GM19395 (cell line): Measurements from ENCODE around the gene RAB12.
A peak's percentile ranks its signal among the peaks of the same experiment; 100 is the strongest.
"Not testable (repeated sequence)": the region's sequence is repeated elsewhere in the genome, so short reads cannot be mapped to it uniquely, and the experiment has no call there.

Experiments
- ATAC-seq: cut with Tn5 transposase; IDR thresholded peaks from one replicate; pipeline ENCODE4 v1.9.1; 2021; ENCODE audit warnings: mild to moderate bottlenecking, moderate library complexity; ENCODE audit not compliant: unreplicated experiment

Gene RAB12

DNA sequence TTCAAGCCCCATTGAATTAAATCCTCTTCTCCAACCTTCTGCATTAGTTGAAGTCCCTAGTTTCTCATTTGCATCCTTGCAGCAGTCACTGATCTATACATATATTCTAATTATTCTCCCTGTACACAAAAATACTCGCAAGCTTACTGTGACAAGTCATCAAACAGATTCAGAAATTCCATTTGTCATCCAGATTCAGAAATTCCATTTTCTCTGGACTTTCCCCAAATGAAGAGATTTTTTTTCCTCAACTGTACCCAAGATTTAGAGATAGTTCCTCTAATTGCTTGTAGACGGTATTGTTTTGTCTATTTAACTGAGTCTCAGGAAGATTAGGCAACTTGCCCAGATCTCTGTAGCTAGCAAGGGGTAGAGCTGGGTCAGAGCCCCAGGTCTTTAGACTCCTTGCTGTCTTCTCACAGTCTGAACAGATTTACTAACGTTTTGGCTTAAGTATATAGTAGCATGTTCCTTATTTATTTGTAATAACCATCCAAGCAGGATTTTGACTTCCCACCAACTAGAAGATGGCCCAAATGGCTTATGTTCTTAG lies 34.2 kb downstream of the RAB12 start:
- no peak for ATAC-seq

DNA sequence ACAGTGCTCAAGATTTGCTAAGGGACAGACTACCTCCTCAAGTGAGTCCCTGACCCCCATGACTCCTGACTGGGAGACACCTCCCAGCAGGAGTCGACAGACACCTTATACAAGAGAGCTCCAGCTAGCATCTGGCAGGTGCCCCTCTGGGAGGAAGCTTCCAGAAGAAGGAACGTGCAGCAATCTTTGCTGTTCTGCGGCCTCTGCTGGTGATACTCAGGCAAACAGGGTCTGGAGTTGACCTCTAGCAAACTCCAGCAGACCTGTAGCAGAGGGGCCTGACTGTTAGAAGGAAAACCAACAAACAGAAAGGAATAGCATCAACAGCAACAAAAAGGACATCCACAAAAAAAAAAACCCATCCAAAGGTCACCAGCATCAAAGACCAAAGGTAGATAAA lies 38.1 kb downstream of the RAB12 start:
- ATAC-seq: not testable (repeated sequence)

DNA sequence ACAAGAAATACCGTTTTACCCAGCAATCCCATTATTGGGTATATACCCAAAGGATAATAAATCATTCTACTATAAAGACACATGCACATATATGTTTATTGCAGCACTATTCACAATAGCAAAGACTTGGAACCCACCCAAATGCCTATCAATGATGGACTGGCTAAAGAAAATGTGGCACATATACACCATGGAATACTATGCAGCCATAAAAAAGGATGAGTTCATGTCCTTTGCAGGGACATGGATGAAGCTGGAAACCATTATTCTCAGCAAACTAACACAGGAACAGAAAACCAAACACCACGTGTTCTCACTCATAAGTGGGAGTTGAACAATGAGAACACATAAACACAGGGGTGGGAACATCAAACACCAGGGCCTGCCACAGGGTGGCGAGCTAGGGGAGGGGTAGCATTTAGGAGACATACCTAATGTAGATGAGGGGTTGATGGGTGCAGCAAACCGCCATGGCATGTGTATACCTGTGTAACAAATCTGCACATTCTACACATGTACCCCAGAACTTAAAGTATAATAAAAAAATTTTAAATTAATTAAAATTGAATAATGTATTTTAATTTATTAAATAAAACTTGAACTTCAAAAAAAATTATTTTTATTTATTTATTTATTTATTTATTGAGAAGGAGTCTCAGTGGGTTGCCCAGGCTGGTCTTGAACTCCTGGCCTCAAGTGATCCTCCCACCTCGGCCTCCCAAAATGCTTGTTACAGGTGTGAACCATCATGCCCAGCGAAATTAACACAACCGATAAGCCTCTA lies 42.4 kb downstream of the RAB12 start:
- not testable (repeated sequence) for ATAC-seq

DNA sequence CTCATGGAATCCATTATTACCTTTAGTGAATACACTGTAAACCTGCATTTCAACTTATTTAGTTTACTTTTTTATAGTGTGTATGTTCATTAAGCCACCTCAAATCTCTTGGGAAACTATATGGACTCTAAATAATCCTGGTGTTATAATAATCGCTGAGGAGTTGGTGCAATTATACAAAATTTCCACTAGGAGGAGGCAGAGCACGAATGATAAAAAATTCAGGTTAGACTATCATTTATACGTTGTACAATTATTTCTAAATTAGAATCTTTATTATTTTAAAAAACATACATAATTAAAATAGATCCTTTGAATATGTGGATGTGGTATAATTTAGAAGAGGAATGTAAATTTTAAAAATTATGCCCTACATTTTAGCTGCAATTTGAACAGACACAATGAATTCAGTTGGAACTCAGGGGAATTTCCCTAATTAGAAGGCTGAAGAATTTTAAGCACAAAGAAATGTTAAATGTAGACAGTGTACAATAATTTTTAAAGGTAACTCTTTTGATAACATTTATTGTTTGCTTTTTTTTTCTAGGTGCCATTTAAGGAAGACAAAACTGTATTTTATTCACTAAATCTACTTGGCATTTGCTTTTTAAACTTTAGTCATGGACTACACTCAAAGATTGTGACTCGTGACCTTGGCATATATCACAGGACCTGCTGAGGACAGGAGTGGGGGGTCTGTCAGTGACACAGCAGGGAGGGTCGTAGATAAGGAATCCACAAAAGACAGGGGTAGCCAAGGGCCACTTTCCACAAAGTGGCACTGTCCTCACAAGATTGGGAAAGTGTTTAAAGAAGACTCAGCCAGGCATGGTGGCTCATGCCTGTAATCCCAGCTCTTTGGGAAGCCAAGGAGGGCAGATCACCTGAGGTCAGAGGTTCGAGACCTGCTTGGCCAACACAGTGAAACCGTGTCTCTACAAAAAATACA lies 45.5 kb downstream of the RAB12 start:
- no peak for ATAC-seq

DNA sequence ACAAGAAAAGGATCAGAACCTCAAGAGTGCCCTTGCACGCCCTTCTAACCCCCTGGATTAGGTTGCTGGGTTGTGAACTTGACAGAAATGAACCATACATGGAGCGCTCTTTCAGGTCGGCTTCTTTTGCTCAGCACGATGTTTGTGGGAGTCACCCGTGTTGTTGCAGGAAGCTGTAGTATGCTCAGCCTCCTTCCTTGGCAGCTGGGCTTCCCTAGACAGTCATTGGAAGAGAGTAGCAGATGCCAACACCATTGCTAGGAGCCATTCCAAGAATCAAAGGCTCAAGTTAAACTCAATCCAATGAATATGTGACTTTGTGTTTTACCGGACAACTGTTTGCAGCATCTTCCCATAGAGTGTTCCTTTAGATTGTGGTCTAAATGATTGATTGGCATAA lies 47.0 kb downstream of the RAB12 start:
- ATAC-seq: no peak

DNA sequence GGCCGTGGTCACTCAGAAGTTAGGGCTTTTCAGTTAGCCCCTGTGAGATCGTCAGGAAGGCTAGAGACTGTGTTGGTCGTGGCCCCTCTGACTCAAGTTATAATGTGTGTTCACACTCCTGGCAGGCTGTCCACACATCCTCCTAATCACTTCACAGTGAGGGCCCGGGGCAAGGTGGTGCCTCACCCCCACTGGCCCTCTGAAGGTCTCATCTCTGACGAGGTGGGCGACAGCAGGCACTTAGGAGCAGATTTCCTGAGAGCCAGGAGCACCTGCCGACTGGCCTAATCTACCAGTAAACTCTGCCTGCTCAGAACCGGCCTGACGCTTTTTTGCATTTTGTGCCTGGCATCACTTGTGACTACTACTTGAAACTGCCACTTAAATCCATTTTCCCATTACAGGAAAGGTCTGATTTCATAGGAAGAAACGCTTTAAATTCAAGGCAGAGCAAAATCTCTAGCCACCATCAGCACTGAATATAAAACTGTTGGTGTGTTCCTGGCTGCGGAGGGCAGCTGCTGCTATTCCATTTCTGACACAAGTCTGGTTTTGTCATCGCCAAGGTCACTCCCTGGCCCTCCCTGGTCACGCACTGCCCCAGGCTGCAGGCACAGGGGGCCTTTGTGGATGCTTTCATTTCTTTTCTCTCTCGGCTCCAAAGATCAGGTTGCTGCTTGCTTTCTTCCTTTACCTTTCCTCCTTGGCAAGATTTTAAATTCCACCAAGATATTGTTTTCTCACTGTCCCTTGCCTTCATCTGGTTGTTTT lies 48.0 kb downstream of the RAB12 start:
- ATAC-seq: no peak

DNA sequence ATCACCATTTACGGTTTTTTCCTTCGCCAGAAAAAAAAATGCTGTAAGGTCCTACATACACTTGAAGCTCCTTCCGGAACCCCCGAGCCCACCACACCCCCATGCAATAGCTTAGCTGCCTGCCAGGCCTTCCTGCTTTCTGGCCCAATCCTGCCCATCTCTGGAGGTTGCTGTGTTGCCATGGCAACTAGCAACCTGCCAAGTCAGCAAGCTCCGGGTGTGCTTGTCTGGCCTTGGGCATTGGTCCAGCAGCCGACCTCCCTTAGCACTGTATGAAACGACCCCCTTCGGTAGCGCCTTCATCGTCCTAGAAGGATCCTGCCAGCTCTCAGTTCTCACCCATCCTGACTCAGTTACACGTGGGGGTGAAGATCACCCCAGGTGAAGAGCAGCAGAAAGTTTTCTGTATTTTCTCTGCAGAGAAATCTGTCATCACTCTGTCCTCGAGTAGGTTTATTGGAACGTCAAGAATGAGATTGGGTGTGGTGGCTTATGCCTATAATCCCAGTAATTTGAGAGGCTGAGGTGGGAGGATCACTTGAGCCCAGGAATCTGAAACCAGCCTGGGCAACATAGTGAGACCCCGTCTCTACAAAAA lies 48.7 kb downstream of the RAB12 start:
- ATAC-seq: no peak

DNA sequence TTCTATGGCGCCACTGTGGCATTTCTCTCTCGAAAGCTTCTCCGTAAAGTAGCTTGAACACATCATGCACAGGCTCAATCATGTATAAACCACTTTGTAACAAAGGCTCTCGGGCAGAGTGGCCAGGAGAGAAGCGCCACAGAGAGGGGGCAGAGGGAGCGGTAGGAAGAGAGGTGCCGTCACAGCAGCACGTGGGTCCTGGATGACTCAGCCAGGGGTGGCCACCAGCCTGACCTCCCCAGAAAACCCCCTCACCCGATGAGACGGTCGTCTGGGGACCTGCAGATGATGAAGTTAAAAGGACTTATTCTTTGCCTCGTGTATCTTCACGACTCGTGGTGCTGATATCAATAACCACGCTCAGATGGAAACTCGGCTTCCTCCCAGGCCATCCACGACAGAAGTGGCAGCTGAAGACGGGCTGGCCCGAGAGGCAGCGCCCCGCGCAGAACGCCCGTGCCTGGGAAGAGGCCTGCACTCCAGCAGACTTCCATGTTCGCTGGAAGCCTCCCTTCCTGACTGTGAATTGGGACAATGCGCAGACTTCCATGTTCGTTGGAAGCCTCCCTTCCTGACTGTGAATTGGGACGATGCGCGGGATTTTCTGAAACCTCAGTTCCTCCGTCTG lies 49.7 kb downstream of the RAB12 start:
- no peak for ATAC-seq

DNA sequence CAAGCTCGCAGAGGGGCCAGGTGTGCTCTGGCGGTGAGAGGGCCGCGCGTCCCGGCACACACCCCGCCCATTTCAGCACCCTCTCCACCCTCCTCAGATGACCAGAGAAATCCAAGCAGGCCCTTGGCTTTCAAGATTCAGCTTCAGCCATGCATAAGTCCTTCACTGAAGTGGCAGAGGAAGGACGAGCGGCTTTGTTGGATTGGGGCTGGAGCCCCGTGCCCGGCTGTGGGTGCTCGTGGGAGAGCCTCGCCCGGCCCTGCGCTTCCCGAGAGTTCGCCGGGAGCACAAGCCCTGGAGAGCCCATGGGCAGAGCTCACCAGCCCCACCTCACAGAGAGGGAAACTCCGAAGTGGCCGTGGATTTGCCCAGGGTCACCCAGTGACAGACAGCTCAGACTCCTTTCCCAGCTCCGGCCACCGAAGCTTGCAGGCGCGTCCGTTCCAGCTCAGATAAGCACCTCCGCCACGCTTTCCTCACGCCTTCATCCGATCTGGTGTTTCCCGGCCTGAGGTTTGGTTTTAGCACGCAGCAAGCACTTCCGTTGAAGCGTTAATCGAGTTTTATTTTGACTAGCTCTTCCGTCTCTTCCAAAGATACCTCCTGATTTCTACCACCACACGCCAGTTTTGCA lies 50.5 kb downstream of the RAB12 start:
- no peak for ATAC-seq

DNA sequence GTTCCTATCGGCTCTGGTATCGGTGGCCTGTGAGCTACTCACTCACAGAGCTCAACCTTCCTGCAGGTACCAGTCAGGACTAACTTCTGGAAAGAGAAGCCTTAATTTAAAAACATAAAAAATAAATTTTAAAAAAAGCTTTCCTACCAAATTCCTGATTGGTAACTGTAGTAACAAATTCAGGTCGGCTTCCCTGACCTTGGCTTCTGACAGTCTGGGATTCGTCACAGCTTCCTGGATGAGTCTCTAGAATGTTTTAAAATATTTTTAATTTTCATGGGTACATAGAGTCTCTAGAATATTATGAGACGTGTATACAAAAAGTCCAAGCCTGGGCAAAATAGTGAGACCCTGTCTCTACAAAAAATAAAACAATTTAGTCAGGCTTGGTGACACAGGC lies 51.1 kb downstream of the RAB12 start:
- no peak for ATAC-seq

DNA sequence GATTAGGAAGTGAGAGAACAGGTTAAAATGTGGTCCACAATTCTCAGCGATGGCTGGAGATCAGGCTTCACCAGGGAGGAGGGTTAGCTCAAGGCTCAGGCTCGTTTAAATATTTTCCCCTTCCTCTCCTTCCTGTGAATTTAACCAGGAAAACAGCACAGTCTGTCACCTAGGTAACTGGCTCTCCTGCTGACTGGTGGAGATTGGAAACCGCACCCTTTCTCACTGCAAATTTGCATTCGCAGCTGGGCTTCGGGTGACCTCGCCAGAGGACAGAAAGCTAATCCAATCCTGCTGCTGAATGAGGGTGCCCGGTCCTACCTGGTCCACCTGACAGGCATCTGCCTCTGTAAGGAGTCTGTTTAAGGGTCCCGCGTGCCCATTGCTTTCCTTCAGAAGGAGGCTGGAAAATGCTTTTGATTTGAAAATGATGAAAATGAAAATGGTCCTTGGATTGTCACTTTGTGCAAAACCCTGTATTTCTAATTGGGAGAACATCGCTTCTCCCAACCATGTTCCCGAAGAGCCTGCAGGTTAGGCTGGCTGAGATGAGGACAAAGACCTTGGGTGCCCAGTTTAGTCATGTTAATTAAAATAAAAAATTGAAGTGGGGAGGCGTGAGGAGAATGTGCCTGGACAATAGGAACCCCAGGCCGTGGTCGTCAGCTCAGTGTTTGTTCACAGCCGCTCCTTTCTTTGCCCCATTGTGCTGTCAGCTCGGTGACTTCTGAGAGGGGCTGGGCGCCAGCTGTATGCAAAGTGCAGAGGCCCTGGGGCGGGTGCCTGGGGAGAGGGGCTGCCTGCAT lies 52.7 kb downstream of the RAB12 start:
- no peak for ATAC-seq

DNA sequence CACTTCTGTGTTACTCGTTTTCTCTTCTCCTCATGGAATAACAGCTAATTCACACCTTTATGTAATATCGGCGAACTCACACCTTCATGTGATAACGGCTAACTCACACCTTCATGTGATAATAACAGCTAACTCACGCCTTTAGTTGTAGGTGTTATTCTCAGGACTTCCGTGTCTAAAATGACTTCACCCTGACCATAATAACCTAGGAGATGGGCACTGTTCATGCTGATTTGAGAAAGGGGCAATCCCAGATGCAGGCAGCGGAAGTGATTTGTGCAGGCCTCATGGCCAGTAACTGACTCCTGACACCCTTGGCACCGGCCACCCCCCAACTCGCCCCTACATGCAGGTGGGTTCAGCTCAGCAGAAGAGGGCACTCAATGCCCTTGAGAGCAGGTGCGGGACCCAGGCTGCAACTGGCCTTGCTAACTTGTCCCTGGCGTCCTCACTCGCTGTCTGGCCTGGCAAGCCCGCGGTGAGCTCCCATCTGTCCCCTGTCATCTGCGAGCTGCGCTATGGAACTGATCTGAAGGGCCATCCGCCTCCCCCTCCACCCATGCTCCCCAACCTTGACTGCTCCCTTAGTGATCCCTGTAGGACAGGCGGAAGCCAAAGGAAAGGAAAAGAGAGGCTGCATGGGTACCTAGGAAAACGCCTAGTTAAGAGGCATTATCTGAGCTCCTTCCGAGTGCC lies 53.5 kb downstream of the RAB12 start:
- no peak for ATAC-seq

DNA sequence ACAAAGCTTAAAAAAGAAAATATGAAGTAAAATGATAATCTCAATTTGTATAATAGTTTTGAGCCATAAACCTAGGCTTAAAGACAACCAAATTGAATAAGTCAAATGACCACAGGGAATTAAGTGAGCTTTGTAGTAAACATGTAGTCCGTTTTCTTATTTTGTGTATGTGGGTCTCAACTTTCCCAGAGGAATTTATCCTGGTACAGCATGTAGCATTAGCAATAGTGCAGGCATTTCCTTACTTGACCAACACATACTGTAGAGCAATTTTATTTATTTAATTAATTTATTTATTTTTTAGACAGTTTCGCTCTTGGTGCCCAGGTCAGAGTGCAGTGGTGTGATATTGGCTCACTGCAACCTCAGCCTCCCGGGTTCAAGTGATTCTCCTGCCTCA lies 58.6 kb downstream of the RAB12 start:
- no peak for ATAC-seq

DNA sequence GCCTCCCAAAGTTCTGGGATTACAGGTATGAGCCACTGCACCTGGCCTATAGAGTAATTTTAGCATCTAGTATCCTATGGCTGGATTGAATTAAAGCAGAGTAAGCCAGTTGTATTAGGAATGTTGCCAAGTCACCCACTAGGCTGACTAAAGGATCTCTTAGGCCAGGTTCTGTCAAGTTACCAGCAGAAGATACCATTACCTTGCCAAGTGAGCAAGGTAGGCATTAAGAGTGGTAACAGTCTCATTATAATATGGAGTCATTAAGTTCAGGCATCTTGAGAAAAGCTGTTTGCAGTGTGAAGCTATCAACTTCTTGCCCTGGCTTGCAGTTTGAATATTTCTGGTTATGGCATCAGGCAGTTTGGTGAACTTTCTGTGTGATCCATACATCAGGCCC lies 59.1 kb downstream of the RAB12 start:
- ATAC-seq: no peak

DNA sequence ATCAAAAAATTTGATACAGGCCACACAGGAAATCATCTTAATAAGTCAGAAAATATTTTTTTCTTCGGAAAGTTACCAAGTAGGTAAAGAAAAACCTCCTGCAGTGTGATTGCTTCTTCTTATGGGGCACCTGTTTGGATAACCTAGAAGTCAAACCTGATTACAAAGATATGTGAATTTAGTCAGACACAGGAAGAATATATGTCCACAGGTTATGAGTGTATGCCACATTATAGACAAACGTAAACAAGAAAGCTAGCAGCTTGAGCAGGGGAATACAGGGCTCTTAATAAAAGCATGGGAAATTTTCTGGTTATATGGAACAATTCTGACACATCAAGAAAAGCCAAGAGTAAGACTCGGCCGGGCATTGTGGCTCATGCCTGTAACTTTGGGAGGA lies 60.3 kb downstream of the RAB12 start:
- no peak for ATAC-seq

DNA sequence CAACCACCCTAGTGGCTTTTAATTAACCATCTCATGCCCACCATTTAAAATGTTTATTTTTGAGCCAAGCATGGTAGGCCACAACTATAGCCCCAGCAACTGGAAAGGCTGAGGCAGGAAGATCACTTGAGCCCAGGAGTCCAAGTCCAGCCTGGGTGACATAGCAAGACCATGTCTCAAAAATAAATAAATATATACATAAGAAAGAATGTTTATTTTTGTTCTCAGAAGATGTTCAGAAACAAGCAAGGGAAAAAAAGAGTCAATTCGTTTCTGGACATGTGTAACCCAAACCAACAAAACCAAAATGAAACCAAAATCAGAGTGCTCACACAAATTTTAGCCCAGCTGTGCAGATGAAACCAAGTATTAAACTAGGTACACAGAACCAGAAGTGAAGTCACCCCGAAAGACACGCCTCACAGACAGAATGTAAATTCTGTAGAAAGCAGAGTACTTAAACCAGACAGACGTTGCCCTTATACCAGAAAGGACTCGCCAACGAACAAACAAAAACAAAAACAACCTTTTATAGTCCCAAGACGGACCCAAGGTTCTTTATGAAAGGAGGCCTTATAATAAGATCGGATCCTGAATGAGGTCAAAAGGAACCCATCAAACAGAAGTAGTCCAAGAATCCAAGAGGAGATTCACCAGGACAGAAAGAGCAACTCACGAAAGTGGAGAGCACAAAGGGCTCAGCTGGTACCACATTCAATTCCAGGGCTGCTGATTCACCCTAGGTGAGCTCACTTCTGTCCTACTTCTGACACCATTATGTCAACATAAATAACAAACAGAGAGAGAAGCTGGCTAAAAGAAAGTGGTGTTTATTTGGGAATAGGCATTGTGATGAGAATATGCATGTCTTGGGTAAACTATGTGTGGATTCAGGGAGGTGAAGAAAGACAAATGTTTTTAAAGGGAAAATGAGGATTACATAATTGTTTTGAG lies 64.3 kb downstream of the RAB12 start:
- ATAC-seq: peak; percentile 97

DNA sequence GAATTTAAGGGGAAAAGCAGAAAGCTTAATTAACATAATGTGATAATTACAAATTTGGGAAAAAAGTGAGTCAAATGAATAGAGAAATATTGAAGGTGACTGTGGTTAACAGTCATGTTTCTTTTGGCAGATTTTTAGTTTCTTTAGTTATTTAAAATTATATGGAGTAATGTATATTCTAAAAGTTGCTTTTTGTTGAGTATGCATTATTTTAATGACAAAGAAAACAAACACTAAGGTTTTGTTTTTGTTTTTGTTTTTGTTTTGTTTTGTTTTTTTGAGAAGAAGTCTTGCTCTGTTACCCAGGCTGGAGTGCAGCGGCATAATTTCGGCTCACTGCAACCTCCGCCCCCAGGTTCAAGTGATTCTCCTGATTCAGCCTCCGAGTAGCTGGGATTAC lies 65.8 kb downstream of the RAB12 start:
- ATAC-seq: no peak
